ENCODE measurements around the gene PTPRG. TPM values are rescaled to one million over a fixed set of nuclear protein-coding genes. Genes with fewer than 3 reads are reported as not detected.

Gene PTPRG
- total RNA-seq, 1 experiment from 2014 or later = 32.1 TPM

- no peaks in the 10 kb centered on the region for H3K9me2 ChIP-seq (ENCODE audit: insufficient read depth)
- H3K9ac ChIP-seq (ENCODE audit: low read length) = no peak overlapping the region
- no peak overlapping the region for H3K4me3 ChIP-seq (replicated peaks in 1 of 2; ENCODE audit: low read depth in 1 of 2, low read length in 2 of 2)
- H3K27me3 ChIP-seq (ENCODE audit: insufficient read depth, low read length) = no peaks in the 10 kb centered on the region
- H3K79me2 ChIP-seq (ENCODE audit: insufficient read depth, low read length) = no peaks in the 10 kb centered on the region
- no TSS peak for BruUV-seq (replicated peaks)
- peaks cover 8% of the 10 kb centered on the region; the same call in 1 of the 2 replicates for H4K20me1 ChIP-seq (ENCODE audit: insufficient read depth)
- intact Hi-C loops (cut with micrococcal nuclease) = no loop called here
- ChIA-PET RAD21 (ENCODE audit: low non-redundant PET in 1 of 2, low total read pairs in 2 of 2, uncharacterized antibody in 2 of 2, unreplicated experiment in 2 of 2) (no interaction called here), POLR2A (no interaction called here), CTCF (no interaction called here)
- H2AFZ ChIP-seq (ENCODE audit: low read depth, low read length, poor library complexity, severe bottlenecking) = no peak overlapping the region
- TF ChIP-seq SRF (IDR thresholded peaks at IDR 0.05; ENCODE audit: low read depth) = no peak
- no peaks in the 10 kb centered on the region for H3K36me3 ChIP-seq (ENCODE audit: control insufficient read depth in 1 of 2, insufficient read depth in 2 of 2, low read length in 2 of 2)
- no peak overlapping the region for H3K27ac ChIP-seq (ENCODE audit: low read depth, low read length)
- DNase-seq (ENCODE audit: low read depth, low spot score) (no peak), ATAC-seq (no peak)
- H3K4me1 ChIP-seq (ENCODE audit: control insufficient read depth in 1 of 2, insufficient read depth in 2 of 2, low read length in 2 of 2) = peaks cover 9 to 12% of the 10 kb centered on the region in 2 experiments
- H3K4me2 ChIP-seq (ENCODE audit: low read length) = no peak overlapping the region
- H3K9me3 ChIP-seq (ENCODE audit: control insufficient read depth in 1 of 2, insufficient read depth in 1 of 2, low read depth in 1 of 2, low read length in 2 of 2) = no peaks in the 10 kb centered on the region
These were observed 327.9 kb downstream of the PTPRG start for GRCh38 chr3:61889259-61889658.

GRCh38 chr3:61890167-61890566 is 328.8 kb downstream of the PTPRG start:
- peaks cover 15% of the 10 kb centered on the region for H4K20me1 ChIP-seq (ENCODE audit: insufficient read depth)
- H2AFZ ChIP-seq (ENCODE audit: low read depth, low read length, poor library complexity, severe bottlenecking) = no peak overlapping the region
- no peaks in the 10 kb centered on the region for H3K9me3 ChIP-seq (ENCODE audit: control insufficient read depth in 1 of 2, insufficient read depth in 1 of 2, low read depth in 1 of 2, low read length in 2 of 2)
- ChIA-PET POLR2A (no interaction called here), CTCF (no interaction called here), RAD21 (ENCODE audit: low non-redundant PET in 1 of 2, low total read pairs in 2 of 2, uncharacterized antibody in 2 of 2, unreplicated experiment in 2 of 2) (no interaction called here)
- TF ChIP-seq SRF (IDR thresholded peaks at IDR 0.05; ENCODE audit: low read depth) (no peak), JUND (IDR thresholded peaks at IDR 0.05) (no peak), MAX (IDR thresholded peaks at IDR 0.05) (no peak), ZBTB33 (IDR thresholded peaks at IDR 0.05; ENCODE audit: extremely low read depth, insufficient replicate concordance, low read length) (no peak), EZH2phosphoT487 (IDR thresholded peaks at IDR 0.05; ENCODE audit: borderline replicate concordance) (no peak), EGR1 (IDR thresholded peaks at IDR 0.05; ENCODE audit: low read depth) (no peak), ZFX (IDR thresholded peaks at IDR 0.05) (no peak), TCF7L2 (IDR thresholded peaks at IDR 0.05; ENCODE audit: borderline replicate concordance, extremely low read depth, insufficient read depth, insufficient read length) (no peak), CBX3 (IDR thresholded peaks at IDR 0.05; ENCODE audit: low read depth) (no peak), SIN3A (IDR thresholded peaks at IDR 0.05; ENCODE audit: low read depth) (no peak), ATF3 (IDR thresholded peaks at IDR 0.05) (no peak), SP1 (IDR thresholded peaks at IDR 0.05; ENCODE audit: low read depth) (no peak), POLR2A (IDR thresholded peaks at IDR 0.05; ENCODE audit: borderline replicate concordance, extremely low read depth, insufficient read depth, insufficient read length) (no peak), POLR2AphosphoS5 (IDR thresholded peaks at IDR 0.05; ENCODE audit: low read depth, low read length) (no peak), YY1 (IDR thresholded peaks at IDR 0.05; ENCODE audit: extremely low read depth, insufficient replicate concordance, low read depth, low read length) (no peak), ZNF274 (IDR thresholded peaks at IDR 0.05; ENCODE audit: low read depth, low read length) (no peak), CTCF (IDR thresholded peaks at IDR 0.05 in 2 of 3, conservative IDR thresholded peaks at IDR 0.05 in 1 of 3; ENCODE audit: borderline replicate concordance in 1 of 3, insufficient read depth in 1 of 3, low read depth in 2 of 3, low read length in 2 of 3) (no peak)
- H3K79me2 ChIP-seq (ENCODE audit: insufficient read depth, low read length) = no peaks in the 10 kb centered on the region
- H3K36me3 ChIP-seq (ENCODE audit: control insufficient read depth in 1 of 2, insufficient read depth in 2 of 2, low read length in 2 of 2) = no peaks in the 10 kb centered on the region
- ATAC-seq (no peak), DNase-seq (ENCODE audit: low read depth, low spot score) (no peak)
- no peaks in the 10 kb centered on the region for H3K9me2 ChIP-seq (ENCODE audit: insufficient read depth)
- peaks cover 18 to 19% of the 10 kb centered on the region in 2 experiments for H3K4me1 ChIP-seq (ENCODE audit: control insufficient read depth in 1 of 2, insufficient read depth in 2 of 2, low read length in 2 of 2)
- intact Hi-C loops (cut with micrococcal nuclease) = no loop called here
- H3K9ac ChIP-seq (ENCODE audit: low read length) = no peak overlapping the region
- H3K4me3 ChIP-seq (replicated peaks in 1 of 2; ENCODE audit: low read depth in 1 of 2, low read length in 2 of 2) = no peak overlapping the region
- BruUV-seq (replicated peaks) = no TSS peak
- H3K4me2 ChIP-seq (ENCODE audit: low read length) = no peak overlapping the region
- H3K27ac ChIP-seq (ENCODE audit: low read depth, low read length) = no peak overlapping the region
- H3K27me3 ChIP-seq (ENCODE audit: insufficient read depth, low read length) = no peaks in the 10 kb centered on the region
